Cerebellar cortex (tissue), 1 donor: ENCODE measurements around the gene COG5.

Experiments used
- DNase-seq: peaks from one replicate; pipeline ENCODE4 v3.0.0-alpha.2; 2015; ENCODE audit warnings: low spot score

Gene COG5

DNA sequence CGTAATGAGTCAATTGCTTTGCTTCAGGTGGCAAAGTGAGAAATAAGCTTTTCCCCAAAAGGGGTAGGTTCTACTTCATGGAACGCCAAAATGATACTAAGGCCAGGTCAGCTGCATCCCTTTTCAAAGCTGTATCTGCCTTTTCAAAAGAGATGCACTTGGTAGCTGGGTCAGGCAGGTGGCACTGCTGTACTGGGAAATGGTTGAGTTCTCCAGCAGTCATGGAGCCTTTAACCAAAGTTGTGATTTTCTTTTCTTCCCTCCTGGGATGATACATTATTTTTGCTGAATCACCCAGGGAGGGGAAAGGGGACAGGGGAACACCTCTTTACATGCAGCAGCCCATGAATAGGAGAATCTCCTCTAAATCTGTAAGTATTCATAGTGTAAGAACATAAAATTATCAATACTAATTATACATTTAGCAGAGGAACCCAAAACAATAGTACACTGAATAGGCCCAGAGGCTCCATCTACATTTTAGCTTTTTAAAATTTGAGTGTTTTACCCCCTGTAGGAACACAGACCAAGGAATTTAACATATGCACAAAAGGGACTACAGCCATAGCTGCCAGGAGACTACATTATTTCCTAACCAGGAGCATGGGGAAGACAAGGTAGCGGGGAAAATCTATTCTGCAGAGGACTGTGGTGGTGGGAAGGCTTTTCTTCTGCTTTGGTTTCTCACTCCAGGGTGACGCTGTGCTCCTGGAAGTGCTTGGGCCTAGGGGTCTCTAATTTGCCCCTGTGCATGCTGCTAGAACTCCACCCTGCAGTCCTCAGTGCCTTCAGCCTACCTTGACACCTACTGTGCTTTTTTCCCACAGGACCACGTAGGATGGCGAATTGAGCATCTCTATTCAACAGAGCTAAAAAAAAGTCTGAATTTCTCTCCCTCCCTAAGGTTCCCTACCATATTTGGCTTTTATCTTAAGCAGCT lies 100.3 kb downstream of the COG5 start:
- peak; percentile 89 for DNase-seq

DNA sequence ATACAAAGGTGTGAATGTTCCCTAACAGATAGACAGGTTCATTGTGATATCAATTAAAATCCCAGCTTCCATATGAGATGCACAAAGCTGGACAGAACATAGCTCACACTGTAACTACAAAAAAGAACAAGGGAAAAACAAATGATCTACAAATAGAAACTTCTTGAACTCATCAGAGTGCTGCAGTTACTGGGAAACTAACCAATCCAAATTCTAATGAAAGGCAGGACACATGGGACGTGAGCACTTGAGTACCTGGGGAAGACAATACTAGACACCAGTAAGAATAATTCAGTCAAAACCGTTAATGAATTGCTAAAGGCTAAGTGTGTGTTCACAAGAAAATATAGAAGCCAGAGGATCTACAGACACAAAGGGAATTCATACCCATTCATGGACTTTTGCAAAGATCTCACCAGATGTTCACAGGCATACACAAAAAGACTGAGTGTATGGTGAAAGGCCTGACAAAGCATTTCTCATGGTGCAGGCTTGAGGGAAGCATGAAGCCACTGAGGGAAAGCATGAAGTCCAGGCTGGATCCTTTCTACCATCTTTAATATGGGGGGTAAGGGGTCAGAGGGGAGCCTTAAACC lies 101.7 kb downstream of the COG5 start:
- DNase-seq: no peak

DNA sequence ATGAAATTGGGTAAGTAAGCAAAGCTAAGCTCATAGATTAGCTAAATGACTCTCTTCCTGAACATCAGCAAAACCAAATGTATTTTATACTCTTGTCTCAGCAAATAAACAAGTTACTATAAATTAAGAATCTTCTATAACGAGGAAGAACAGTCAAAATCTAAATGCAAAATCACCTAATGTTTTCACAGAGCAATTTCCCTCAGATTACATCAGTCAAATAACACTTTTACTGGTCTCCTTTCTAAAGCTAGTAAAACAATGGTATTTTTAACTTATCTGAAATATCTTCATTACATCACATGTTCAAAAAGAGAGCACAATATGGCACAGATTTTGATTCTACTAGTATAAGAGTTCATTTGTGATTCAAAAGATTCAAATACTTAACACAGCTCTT lies 110.3 kb downstream of the COG5 start:
- DNase-seq: no peak

DNA sequence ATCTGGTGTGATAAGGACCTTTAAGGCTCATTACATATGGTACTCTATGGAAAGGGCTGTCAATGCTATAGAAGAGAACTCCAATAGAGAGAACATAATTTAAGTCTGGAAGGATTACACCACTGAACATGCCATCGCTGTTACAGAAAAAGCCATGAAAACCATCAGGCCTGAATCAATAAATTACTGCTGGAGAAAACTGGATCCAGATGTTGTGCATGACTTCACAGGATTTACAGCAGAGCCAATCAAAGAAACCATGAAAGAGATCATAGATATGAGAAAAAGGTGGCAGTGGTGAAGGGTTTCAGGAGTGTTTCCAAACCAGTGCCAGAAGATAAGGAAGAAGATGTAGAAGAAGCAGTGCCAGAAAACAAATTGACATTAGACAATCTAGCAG lies 112.8 kb downstream of the COG5 start:
- DNase-seq: no peak

DNA sequence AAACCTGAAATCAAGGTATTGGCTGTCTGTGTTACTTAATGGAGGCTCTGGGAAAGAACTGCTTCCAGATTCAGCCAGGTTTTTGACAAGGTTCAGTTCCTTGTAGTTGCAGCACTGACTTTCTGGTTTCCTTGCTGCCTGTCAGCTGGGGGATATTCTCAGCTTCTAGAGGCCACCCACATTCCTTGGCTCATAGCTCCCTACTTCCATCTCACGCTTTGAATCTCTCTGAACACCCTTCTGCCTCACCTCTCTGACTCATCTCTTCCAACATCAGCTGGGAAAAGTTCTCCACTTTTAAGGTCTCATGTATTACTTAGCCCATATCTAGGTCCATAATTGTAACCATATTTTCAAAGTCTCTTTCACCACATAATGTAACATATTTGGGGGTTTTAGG lies 116.7 kb downstream of the COG5 start:
- DNase-seq: no peak

DNA sequence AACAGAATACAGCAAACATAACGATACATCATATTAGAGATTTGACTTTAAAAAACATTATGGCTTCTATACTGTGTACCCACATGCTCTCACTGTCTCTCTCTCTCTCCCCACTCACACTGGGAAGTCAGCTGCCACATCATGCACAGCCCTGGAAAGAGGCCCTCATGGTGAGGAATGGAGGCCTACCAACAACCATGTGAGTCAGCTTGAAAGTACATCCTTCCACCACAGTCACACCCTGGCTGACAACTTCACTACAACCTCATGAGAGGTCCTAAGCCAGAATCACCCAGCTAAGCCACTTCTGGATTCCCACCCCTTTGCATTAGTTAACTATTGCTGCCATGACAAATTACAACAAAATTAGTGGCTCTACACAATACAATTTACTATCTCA lies 117.2 kb downstream of the COG5 start:
- no peak for DNase-seq

DNA sequence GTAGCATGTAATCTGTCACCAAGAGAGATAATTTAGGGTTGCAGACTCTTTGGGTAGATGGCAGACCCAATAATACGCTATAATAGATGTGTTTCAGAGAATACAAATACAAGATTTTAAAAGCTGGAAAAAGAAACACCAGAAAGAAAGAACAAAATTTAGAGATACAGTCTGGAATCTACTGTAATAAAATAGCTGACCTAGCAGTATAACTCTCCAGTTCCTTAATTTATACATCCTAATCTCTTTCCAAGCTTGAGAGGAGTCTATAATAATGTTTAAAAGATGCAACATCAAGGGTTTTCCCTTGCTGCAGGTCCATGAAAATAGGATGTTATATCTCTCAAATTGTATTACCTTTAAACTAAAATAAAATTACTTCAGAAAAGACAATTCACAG lies 121.0 kb downstream of the COG5 start:
- DNase-seq: no peak

DNA sequence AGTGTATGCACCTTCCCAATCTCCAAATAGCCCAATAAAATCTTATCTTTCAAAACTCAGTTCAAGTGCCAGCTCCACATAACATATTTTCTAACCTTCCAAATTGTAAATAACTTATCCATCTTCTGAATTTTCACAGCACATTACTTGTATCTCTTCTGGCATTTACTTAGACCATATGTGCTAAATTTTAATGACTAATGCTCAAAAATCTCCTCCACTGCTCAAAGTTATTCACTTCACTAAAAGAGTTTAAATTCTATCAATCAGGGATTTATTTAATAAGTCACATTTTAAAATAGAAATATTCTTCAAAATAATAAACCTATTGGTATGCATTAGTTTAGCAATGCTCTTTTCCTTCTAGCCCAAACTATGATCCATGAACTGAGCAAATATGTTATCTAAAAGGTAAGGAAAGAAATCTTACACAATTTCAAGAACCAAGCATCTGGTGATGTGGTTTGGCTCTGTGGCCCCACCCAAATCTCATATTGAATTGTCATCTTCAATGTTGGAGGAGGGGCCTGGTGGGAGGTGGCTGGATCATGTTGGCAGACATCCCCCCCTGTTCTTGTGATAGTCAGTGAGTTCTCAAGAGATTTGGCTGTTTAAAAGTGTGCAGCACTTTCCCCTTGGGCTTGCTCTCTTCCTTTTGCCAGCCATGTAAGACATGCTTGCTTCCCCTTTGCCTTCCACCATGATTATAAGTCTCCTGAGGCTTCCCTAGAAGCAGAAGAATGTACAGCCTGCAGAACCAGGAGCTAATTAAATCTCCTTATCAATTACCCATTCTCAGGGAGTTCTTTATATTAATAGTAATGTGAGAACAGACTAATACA lies 121.9 kb downstream of the COG5 start:
- DNase-seq: no peak

DNA sequence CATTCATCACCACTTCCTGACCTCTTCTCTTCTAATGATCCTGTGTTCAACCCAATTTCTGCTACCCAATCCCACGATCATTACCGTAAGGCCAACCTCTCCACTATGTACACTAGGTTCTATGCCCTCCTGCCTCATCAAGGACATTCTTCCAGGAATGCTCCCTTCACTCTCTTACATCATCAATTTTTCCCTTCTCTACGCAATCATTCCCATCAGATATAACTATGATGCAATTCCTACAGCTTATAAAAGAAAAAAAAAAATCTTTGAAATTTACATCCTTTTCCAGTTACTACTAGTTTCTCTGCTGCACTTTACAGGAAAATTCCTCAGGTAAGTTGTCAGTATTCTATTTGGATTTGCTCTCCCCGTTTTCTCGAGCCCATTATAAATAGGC lies 124.7 kb downstream of the COG5 start:
- DNase-seq: no peak

DNA sequence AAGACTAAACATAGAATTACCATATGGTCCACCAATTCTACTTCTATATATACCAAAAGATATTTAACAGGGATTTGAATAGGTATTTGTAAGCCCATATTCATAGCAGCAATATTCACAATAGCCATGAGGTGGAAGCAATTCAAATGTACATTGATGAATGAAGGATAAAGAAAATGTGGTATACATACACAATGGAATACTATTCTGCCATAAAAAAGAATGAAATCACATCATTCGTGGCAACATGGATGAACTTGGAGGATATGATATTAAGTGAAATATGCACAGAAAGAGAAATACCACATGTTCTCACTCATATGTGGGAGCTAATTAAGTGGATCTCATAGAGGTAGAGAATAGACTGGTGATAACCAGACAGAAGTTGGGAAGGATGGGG lies 128.0 kb downstream of the COG5 start:
- no peak for DNase-seq

DNA sequence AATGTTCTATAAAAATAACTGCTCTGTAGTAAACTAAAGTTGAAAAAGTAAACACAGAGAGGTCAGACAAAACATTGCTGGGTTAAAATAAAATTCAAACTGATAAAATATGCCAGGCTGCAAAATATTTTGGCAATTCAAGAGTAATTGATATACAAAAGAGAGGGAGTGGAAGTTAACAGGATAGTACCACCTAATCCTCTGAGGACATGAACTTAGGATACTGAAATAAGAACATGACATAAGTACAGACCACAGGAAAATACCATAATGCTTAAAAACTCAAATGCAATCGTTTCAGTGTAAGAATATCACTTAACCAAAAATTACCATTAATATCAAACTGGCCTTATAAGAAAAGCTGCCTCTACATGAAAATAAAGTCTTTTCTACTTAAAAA lies 131.5 kb downstream of the COG5 start:
- no peak for DNase-seq

DNA sequence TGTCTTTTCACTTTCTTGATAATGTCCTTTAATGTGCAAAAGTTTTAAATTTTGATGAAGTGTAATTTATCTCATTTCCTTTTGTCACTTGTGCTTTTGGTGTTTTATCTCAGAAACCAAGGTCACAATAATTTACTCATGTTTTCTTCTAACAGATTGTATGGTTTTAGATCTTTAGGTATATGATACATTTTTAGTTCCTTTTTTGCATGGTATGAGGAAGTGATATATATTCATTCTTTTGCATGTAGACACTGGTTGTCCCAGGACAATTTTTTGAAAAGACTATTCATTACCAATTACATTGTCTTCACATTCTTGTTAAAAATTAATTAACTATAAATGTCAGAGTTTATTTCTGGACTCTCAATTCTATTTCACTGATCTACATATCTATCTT lies 133.7 kb downstream of the COG5 start:
- no peak for DNase-seq

DNA sequence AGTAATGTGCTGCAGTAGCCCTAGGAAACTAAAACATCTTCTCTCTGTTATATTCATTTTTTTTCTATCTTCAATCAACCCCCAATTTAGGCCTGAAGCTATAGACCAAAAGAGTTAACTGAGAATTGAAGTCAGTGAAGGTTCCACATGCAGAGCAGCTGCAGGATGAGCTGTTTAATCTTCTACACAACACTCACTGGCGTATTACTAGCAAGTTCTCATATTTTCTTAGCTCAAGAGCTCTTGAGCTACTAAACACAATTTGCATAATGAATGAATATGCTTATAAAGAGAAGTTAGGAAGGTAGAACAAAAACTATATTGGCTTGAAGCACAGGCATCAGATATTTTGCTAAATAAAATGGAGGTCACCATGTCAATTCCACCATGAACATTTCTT lies 135.1 kb downstream of the COG5 start:
- DNase-seq: no peak

DNA sequence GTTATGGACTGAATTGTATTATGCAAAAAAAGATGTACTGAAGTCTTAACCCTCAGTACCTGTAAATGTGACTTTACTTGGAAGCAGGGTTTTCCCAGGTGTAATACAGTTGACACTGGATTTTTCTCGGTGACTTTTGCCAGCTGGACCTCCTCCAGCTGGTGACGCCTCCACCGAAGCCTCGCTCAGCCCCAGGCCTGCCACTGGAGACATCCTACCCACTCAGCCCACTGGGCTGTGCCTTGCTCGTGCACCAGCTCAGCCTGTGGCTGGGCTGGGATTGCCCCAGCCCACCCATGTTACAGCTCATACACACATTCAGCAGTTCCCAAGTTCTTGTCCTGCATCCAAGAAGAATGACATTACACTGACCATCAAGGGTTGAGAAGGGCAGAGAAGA lies 136.3 kb downstream of the COG5 start:
- no peak for DNase-seq

DNA sequence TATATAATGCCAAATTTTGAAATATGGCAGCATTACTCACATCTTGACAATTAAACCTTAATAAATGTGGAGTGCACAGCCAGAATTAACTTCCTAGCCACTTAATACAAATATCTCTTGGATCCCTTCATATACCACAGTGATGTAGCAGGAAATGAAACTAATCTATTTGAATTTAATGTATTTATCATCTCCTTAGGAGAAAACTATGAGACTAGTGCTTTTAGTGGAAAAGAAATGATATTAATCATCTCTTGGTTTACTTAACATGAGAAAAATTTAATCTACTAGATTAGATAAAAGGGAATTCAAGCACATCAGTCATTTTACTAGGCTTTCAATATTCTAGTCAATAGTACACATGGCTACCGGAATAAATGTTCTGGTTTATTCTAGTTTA lies 149.5 kb downstream of the COG5 start:
- no peak for DNase-seq

DNA sequence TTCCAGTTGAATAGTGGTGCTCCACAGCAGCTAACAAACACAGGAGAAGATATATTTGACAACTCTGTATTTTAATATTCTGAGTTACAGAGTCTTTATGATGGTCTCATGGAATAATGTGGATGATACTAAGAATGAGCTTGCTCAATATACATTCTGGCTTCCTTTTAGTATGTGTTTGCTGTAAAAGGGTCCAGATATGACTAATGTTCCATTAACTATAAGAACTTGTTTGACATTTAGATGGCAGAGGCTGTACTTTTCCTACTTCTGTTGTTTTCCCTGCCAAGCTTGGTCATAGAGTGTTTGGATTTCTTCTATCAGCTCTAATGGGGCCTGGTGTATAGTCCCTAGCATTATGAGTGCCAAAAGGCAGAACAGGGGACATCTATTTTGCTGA lies 155.4 kb downstream of the COG5 start:
- no peak for DNase-seq

DNA sequence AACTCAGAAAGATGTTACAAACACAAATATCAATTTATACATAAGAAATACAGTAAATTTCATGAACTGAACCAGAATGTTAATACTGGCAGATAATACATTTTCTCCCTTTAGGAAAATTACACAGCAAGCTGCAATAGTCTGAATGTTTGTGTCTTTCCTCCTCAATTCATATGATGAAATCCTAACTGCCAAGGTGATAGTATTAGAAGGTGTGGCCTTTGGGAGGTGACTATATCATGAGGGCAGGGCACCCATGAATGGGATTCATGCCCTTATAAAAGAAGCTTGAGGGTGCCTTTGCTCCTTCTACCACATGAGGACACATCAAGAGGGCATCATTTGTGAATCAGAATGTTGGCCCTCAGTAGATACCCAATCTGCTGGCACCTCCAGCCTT lies 158.2 kb downstream of the COG5 start:
- DNase-seq: no peak

DNA sequence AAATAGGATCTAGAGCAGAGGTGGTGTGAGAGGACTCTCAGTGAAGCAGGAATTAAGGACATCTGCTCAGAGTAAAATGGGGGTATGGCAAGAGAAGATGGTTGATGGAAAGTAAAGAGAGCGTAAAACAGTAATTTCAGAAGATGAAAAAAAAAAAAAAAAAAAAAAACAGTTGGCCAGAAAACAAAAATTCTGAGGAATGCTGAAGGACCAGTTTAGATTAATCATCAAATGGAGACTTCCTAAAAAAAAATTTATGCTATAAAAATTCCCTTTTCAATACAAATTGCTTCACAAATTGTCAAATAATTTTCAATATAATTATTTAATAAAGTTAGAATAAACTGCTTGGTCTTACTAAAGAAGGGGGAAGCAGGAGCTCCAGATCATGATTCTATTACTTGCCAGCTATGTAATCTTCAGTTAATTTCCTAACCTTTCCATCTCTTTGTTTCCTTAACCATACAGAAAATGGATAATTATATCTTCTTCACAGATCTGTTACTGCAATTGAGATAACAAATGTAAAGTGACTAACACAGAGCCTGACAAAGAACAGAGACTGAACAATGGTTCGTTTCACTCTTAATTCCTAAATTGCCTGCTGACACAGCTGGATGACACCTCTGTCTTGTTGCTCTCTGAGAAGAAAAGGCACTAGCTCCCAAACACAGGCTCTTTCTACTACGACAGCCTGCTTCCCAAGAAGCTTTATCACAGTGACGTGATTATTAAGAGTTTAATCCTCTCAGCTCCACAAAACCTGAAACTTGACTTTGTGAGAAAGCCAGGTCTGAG lies 158.8 kb downstream of the COG5 start:
- DNase-seq: no peak

DNA sequence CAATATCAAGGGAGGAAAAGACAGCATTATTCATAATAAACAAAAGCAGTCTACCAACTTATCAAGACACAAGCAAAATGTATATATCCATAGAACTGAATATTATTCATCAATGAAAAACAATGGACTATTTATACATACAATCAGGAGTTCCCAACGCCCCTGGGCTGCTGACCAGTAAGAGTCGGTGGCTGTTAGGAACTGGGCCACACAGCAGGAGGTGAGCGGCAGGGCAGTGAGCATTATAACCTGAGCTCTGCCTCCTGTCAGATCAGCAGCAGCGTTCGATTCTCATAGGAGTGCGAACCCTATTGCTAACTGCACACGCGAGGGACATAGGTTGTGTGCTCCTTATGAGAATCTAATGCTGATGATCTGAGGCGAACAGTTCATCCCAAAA lies 165.6 kb downstream of the COG5 start:
- DNase-seq: peak; percentile 55

DNA sequence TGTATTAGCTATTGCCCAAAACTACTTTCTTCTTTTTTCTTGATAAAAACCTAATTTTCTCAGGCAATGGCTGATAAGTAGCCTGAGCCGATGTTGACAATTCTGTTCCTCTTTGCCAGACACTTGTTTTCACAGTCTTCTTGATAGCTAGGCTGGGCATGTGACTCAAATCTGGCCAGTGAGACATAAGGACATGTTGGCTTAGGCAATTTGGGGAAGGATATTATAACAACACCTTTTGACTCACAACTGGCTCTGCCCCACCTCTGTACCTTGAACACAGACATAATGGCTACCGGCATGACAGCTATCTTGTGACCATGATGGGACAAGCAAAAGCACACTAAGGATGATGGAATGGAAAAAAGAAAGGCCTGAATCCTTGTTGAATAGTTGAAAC lies 166.7 kb downstream of the COG5 start:
- DNase-seq: peak; percentile 28

DNA sequence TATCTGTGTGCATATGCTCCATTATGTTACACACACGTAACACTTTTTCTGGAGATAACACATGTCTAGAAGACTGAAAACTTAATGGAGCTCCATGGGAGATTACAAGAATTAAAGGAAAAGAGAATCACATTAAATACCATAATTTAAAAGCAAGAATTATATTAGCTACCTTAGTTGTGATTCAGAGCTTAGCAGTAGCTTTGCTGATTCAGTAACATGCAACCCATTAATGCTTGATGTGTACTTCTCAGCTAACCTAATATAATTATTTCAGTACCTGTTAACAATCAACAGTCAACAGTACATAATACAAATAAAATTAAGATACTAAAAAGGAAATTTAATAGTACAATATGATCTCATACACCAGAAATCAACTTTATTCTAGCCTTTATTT lies 167.6 kb downstream of the COG5 start:
- DNase-seq: no peak

DNA sequence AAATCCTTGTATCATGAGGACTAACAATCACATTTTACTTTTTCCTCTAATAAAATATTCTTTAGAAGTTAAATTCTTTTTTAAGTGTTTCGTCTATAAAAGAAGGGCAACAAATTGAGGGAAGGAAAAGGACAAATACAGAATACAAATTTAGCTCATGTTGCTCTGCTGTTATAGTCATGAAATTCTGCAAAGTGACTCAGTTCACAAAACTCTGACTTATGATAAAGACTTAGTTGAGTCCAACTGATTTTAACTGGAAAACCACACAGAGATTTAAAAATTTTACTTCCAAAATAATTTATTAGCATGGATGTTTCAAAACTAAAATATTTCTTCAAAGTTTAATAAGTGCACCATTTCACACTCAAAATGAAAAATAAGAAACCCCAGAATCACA lies 168.9 kb downstream of the COG5 start:
- no peak for DNase-seq
